Gastrocnemius medialis (tissue), 4 donors: ENCODE data around the gene THOP1.

Source experiments
- CTCF ChIP-seq, 5 experiments: fragments of 450-650 bp in 3 of 5; fragments of 200-600 bp in 2 of 5; sonication (generic) in 2 of 5; IDR thresholded peaks in 4 of 5; conservative IDR thresholded peaks in 1 of 5; 1 replicate in 4 of 5; 2 replicates in 1 of 5; pipeline ENCODE4 v1.5.1; 2016 to 2019; ENCODE audit warnings: antibody characterized with exemption in 5 of 5, mild to moderate bottlenecking in 3 of 5, moderate library complexity in 3 of 5
- POLR2A ChIP-seq, 2 donors: fragments of 450-650 bp; IDR thresholded peaks; one replicate each; pipeline ENCODE4 v1.6.1; 2017; ENCODE audit warnings: antibody characterized with exemption in 2 of 2, mild to moderate bottlenecking in 2 of 2, moderate library complexity in 2 of 2

GRCh38 chr19:2736550-2737190, 48.6 kb upstream of the THOP1 start:
- TF ChIP-seq CTCF (IDR thresholded peaks at IDR 0.05 in 4 of 5, conservative IDR thresholded peaks at IDR 0.05 in 1 of 5) (no peak), POLR2A (IDR thresholded peaks at IDR 0.05) (no peak)
